ENCODE data around the gene SPOUT1. TPM values are rescaled to one million over a fixed set of nuclear protein-coding genes. Genes with fewer than 3 reads are reported as not detected.

The SPOUT1 gene
- total RNA-seq, 2 experiments from 2014 or later: 85.9 to 91.2 TPM

GRCh38 chr9:128835246-128836210, 5.9 kb upstream of the SPOUT1 start:
- CTCF ChIA-PET: no interaction called here
- H3K27me3 Mint-ChIP-seq: no peaks in the 10 kb centered on the region
- ATAC-seq (no peak), DNase-seq (no peak)
- intact Hi-C loops (cut with micrococcal nuclease): no loop called here
- H3K36me3 Mint-ChIP-seq (ENCODE audit: low read depth): peaks cover 2% of the 10 kb centered on the region
- H3K9me3 Mint-ChIP-seq: no peaks in the 10 kb centered on the region
- H3K4me3 Mint-ChIP-seq: no peak overlapping the region
- no peaks in the 10 kb centered on the region for H3K4me1 Mint-ChIP-seq (ENCODE audit: low read depth)
- POLR2A ChIA-PET: no interaction called here
- no peak overlapping the region for H3K27ac Mint-ChIP-seq
- no peak for TF ChIP-seq CTCF (IDR thresholded peaks at IDR 0.05)

- Mint-ChIP-seq H3K4me1 (ENCODE audit: low read depth) (peaks cover 6% of the 10 kb centered on the region), H3K27ac (no peak overlapping the region), H3K9me3 (no peaks in the 10 kb centered on the region), H3K4me3 (no peak overlapping the region), H3K36me3 (ENCODE audit: low read depth) (peaks cover 7% of the 10 kb centered on the region), H3K27me3 (no peaks in the 10 kb centered on the region)
- intact Hi-C loops (cut with micrococcal nuclease): no loop called here
- DNase-seq (no peak), ATAC-seq (no peak)
- ChIA-PET CTCF (no interaction called here), POLR2A (no interaction called here)
- TF ChIP-seq CTCF (IDR thresholded peaks at IDR 0.05): no peak
Measured at GRCh38 chr9:128833696-128834095, 4.1 kb upstream of the SPOUT1 start.

- Mint-ChIP-seq H3K27ac (peak overlapping the region; percentile 84), H3K36me3 (ENCODE audit: low read depth) (peaks cover 34% of the 10 kb centered on the region), H3K9me3 (no peaks in the 10 kb centered on the region), H3K4me1 (ENCODE audit: low read depth) (peaks cover 22% of the 10 kb centered on the region), H3K4me3 (peak overlapping the region; percentile 89), H3K27me3 (no peaks in the 10 kb centered on the region)
- ChIA-PET CTCF (interaction anchor here (1.5 to 5.7 kb wide), 2 partner anchors 10 to 99 kb away, joined by 8 to 53 read pairs; partner anchors contain the start of gene ENDOG), POLR2A (interaction anchor here (1.4 to 5.3 kb wide), 3 partner anchors 10 to 41 kb away, joined by 3 to 41 read pairs (median 3); partner anchors contain the start of gene ENDOG)
- TF ChIP-seq CTCF (IDR thresholded peaks at IDR 0.05): no peak
- intact Hi-C loops (cut with micrococcal nuclease): no loop called here
- ATAC-seq: peak; percentile 3
- no peak for DNase-seq
Measured at GRCh38 chr9:128828719-128829452, 708 bp downstream of the SPOUT1 start.

GRCh38 chr9:128828267-128828666, 1.3 kb downstream of the SPOUT1 start:
- no peak for ATAC-seq
- no peak for TF ChIP-seq CTCF (IDR thresholded peaks at IDR 0.05)
- H3K27ac Mint-ChIP-seq: peak overlapping the region; percentile 84
- H3K4me3 Mint-ChIP-seq: peak overlapping the region; percentile 89
- ChIA-PET POLR2A (interaction anchor here (1.4 to 5.3 kb wide), 2 partner anchors 9 to 14 kb away, joined by 3 to 41 read pairs; partner anchors contain the start of gene ENDOG), CTCF (interaction anchor here (0.7 to 5.7 kb wide), 2 partner anchors 9 to 25 kb away, joined by 4 to 53 read pairs; partner anchors contain the start of gene ENDOG)
- H3K4me1 Mint-ChIP-seq (ENCODE audit: low read depth): peaks cover 22% of the 10 kb centered on the region
- peak; percentile 16 for DNase-seq
- H3K27me3 Mint-ChIP-seq: no peaks in the 10 kb centered on the region
- intact Hi-C loops (cut with micrococcal nuclease): no loop called here
- no peaks in the 10 kb centered on the region for H3K9me3 Mint-ChIP-seq
- H3K36me3 Mint-ChIP-seq (ENCODE audit: low read depth): peaks cover 34% of the 10 kb centered on the region

Measured in activated CD8-positive, alpha-beta T cell treated with anti-CD3 and anti-CD28 coated beads for 36 hours (primary cell).